Lower lobe of right lung (tissue), 2 donors: Measurements from ENCODE around the gene UBXN10. TPM values are rescaled to one million over a fixed set of nuclear protein-coding genes. Genes with fewer than 3 reads are reported as not detected.

Experiments
- ATAC-seq, 2 donors: fragments of 200-7000 bp; cut with Tn5 transposase; one replicate each; pipeline ENCODE4 v1.9.1; 2020 to 2022; ENCODE audit warnings: mild to moderate bottlenecking in 2 of 2, moderate library complexity in 2 of 2
- DNase-seq: peaks from one replicate; pipeline ENCODE4 v3.0.0-alpha.2; 2020
- H3K27ac ChIP-seq: fragments of 200-600 bp; one replicate; pipeline ENCODE4 v1.8.0; 2022
- H3K27me3 ChIP-seq: fragments of 200-600 bp; one replicate; pipeline ENCODE4 v1.8.0; 2022; ENCODE audit warnings: low read depth
- H3K36me3 ChIP-seq: fragments of 200-600 bp; one replicate; pipeline ENCODE4 v1.8.0; 2022; ENCODE audit warnings: mild to moderate bottlenecking
- H3K4me1 ChIP-seq: fragments of 200-600 bp; one replicate; pipeline ENCODE4 v1.8.0; 2022
- H3K4me3 ChIP-seq: fragments of 200-600 bp; one replicate; pipeline ENCODE4 v1.8.0; 2022; ENCODE audit warnings: mild to moderate bottlenecking
- H3K9me3 ChIP-seq: fragments of 200-600 bp; one replicate; pipeline ENCODE4 v1.8.0; 2022
- CTCF ChIP-seq: fragments of 200-600 bp; IDR thresholded peaks from one replicate; pipeline ENCODE4 v1.8.0; 2022; ENCODE audit warnings: antibody characterized with exemption, mild to moderate bottlenecking
- intact Hi-C: fragments of 100-400 bp; cut with DNase I; formaldehyde crosslinking; loops from one replicate; pipeline ENCODE4 v1.11.0; 2022
- long read RNA-seq: library from polyadenylated mRNA; unstranded; transcript quantifications from one replicate; pipeline ENCODE4 v2.0.0, GENCODE V29; 2021
- total RNA-seq: library from RNA; stranded (reverse); fragmentation: NEBNext Ultra II Directional; extraction: Animal tissue kit (Norgen Biotek cat#: 25700); gene quantifications from one replicate; pipeline ENCODE4 v1.2.1, GENCODE V29; 2021
- donor health status: DM: no; HTN: yes; CAD: no; lungs with severe emphysema.

UBXN10 gene
- 7.8 TPM for total RNA-seq
- long read RNA-seq, full-length matches to known transcripts = 15 of 18 reads
- long read RNA-seq, partial matches to known transcripts = 0 of 18 reads
- long read RNA-seq, other reads (novel, unspliced or antisense) = 3 of 18 reads

- no peaks in the 10 kb centered on the region for H3K9me3 ChIP-seq
- no peaks in the 10 kb centered on the region for H3K36me3 ChIP-seq
- DNase-seq = peak; percentile 83
- TF ChIP-seq CTCF = no peak
- intact Hi-C loops = no loop called here
- peak; percentile 83 to 88 for ATAC-seq
- H3K27ac ChIP-seq = peak within 1 kb of the TSS; percentile 68
- peaks cover 21% of the 10 kb centered on the region for H3K4me1 ChIP-seq
- H3K4me3 ChIP-seq = peak within 1 kb of the TSS; percentile 55
- H3K27me3 ChIP-seq = peaks cover 8% of the 10 kb centered on the region
Measured at GRCh38 chr1:20185834-20186782, at the start of gene UBXN10, which contains the start of gene PLA2G2C. TSS of gene UBXN10 (plus strand) at chr1:20186096. CDS start at chr1:20190562, 4,466 bp downstream. TSS of gene PLA2G2C (minus strand) at chr1:20186518. CDS start at chr1:20177363, 9,155 bp downstream.

- H3K27me3 ChIP-seq = no peaks in the 10 kb centered on the region
- no peaks in the 10 kb centered on the region for H3K4me1 ChIP-seq
- TF ChIP-seq CTCF = no peak
- ATAC-seq (no peak), DNase-seq (no peak)
- intact Hi-C loops = no loop called here
- no peak overlapping the region for H3K27ac ChIP-seq
- no peaks in the 10 kb centered on the region for H3K9me3 ChIP-seq
- no peaks in the 10 kb centered on the region for H3K36me3 ChIP-seq
- no peak overlapping the region for H3K4me3 ChIP-seq
Measured at GRCh38 chr1:20136249-20136648, 49.6 kb upstream of the UBXN10 start.

GRCh38 chr1:20137055-20137454 is 48.8 kb upstream of the UBXN10 start:
- no peak overlapping the region for H3K4me3 ChIP-seq
- no peaks in the 10 kb centered on the region for H3K9me3 ChIP-seq
- H3K4me1 ChIP-seq = no peaks in the 10 kb centered on the region
- peak; percentile 37 for DNase-seq
- TF ChIP-seq CTCF = no peak
- H3K27me3 ChIP-seq = no peaks in the 10 kb centered on the region
- peak; percentile 48 to 68 for ATAC-seq
- no peaks in the 10 kb centered on the region for H3K36me3 ChIP-seq
- no peak overlapping the region for H3K27ac ChIP-seq
- intact Hi-C loops = no loop called here

- Histone ChIP-seq H3K9me3 (no peaks in the 10 kb centered on the region), H3K27me3 (no peaks in the 10 kb centered on the region), H3K4me3 (no peak overlapping the region), H3K27ac (no peak overlapping the region), H3K36me3 (no peaks in the 10 kb centered on the region), H3K4me1 (no peaks in the 10 kb centered on the region)
- TF ChIP-seq CTCF = no peak
- no peak for ATAC-seq
- DNase-seq = peak; percentile 1
- intact Hi-C loops = no loop called here
Measured at GRCh38 chr1:20137604-20138003, 48.3 kb upstream of the UBXN10 start.

GRCh38 chr1:20138346-20138745 is 47.5 kb upstream of the UBXN10 start:
- no peaks in the 10 kb centered on the region for H3K4me1 ChIP-seq
- no peaks in the 10 kb centered on the region for H3K36me3 ChIP-seq
- no peak overlapping the region for H3K27ac ChIP-seq
- ATAC-seq = no peak
- TF ChIP-seq CTCF = no peak
- intact Hi-C loops = no loop called here
- H3K4me3 ChIP-seq = no peak overlapping the region
- H3K9me3 ChIP-seq = no peaks in the 10 kb centered on the region
- peak; percentile 16 for DNase-seq
- no peaks in the 10 kb centered on the region for H3K27me3 ChIP-seq
